HCT116 (cell line): ENCODE data around the gene GTF3C5. TPM values are rescaled to one million over a fixed set of nuclear protein-coding genes. Genes with fewer than 3 reads are reported as not detected.

Source experiments
- ATAC-seq: fragments of 200-7000 bp; cut with Tn5 transposase; 2 replicates; pipeline ENCODE4 v1.9.1; 2020; ENCODE audit warnings: mild to moderate bottlenecking, moderate library complexity
- BruUV-seq: library from RNA; stranded (reverse); fragments of 400-500 nt; replicated peaks from 2 replicates; lab custom pipeline; 2021; lab: Mats Ljungman, UMichigan
- CTCF ChIA-PET: fragments of 300-600 bp; sonication (Branson Sonifier 250); formaldehyde crosslinking; loops from one replicate; lab custom pipeline; 2021; ENCODE audit warnings: antibody characterized with exemption; lab: Charles Lee
- POLR2A ChIA-PET: fragments of 300-600, 350-600 bp; sonication (Branson Sonifier 250); formaldehyde crosslinking; loops from one replicate; lab custom pipeline; 2021; ENCODE audit warnings: antibody characterized with exemption; lab: Charles Lee
- RAD21 ChIA-PET, 2 experiments: fragments of 300-600 bp; sonication (Branson Sonifier 250); formaldehyde crosslinking; loops; one replicate each; lab custom pipeline; 2023; ENCODE audit warnings: low total read pairs in 2 of 2; ENCODE audit not compliant: uncharacterized antibody in 2 of 2, unreplicated experiment in 2 of 2, low non-redundant PET in 1 of 2; lab: Charles Lee
- DNase-seq: peaks from one replicate; pipeline ENCODE4 v3.0.0-alpha.2; 2010; ENCODE audit warnings: low read depth, low spot score
- H2AFZ ChIP-seq: fragments of 200-600 bp; shearing (Covaris generic), sonication (generic); 2 replicates; pipeline ENCODE4 v1.6.1; 2017; ENCODE audit warnings: low read depth, mixed run types, mixed read lengths, antibody characterized with exemption, low read length; ENCODE audit not compliant: poor library complexity, severe bottlenecking
- H3K27ac ChIP-seq: 2 replicates; pipeline ENCODE4 v1.5.1; 2012; ENCODE audit warnings: low read depth, low read length
- H3K27me3 ChIP-seq: fragments of 200-600 bp; sonication (generic); 2 replicates; pipeline ENCODE4 v1.6.1; 2016; ENCODE audit warnings: mixed run types, low read length, mixed read lengths; ENCODE audit not compliant: insufficient read depth
- H3K36me3 ChIP-seq, 2 experiments: fragments of 200-500 bp in 1 of 2; fragments of 200-600 bp in 1 of 2; sonication (Bioruptor generic) in 1 of 2; sonication (generic) in 1 of 2; 2 replicates each; pipeline versions ENCODE4 v1.5.1 to v1.6.1; 2014 to 2016; ENCODE audit warnings: low read length in 2 of 2, inconsistent platforms in 1 of 2, mixed read lengths in 1 of 2, mixed run types in 1 of 2; ENCODE audit not compliant: insufficient read depth in 2 of 2, control insufficient read depth in 1 of 2
- H3K4me1 ChIP-seq, 2 experiments: fragments of 200-600 bp in 1 of 2; sonication (generic) in 1 of 2; 2 replicates each; pipeline versions ENCODE4 v1.5.1 to v1.6.1; 2012 to 2017; ENCODE audit warnings: low read length in 2 of 2, inconsistent platforms in 1 of 2, mild to moderate bottlenecking in 1 of 2, mixed read lengths in 1 of 2, mixed run types in 1 of 2, moderate library complexity in 1 of 2; ENCODE audit not compliant: insufficient read depth in 2 of 2, control insufficient read depth in 1 of 2
- H3K4me2 ChIP-seq: fragments of 200-600 bp; sonication (generic); 2 replicates; pipeline ENCODE4 v1.6.1; 2017; ENCODE audit warnings: mixed run types, low read length, mixed read lengths
- H3K4me3 ChIP-seq, 2 experiments: fragments of 200-600 bp in 1 of 2; sonication (generic) in 1 of 2; replicated peaks in 1 of 2; 2 replicates each; pipeline ENCODE4 v1.5.1; 2011 to 2016; ENCODE audit warnings: low read length in 2 of 2, control low read depth in 1 of 2, low read depth in 1 of 2, mild to moderate bottlenecking in 1 of 2, mixed read lengths in 1 of 2, mixed run types in 1 of 2
- H3K79me2 ChIP-seq: fragments of 200-600 bp; sonication (generic); 2 replicates; pipeline ENCODE4 v1.6.1; 2017; ENCODE audit warnings: mild to moderate bottlenecking, mixed run types, low read length, moderate library complexity, mixed read lengths; ENCODE audit not compliant: insufficient read depth
- H3K9ac ChIP-seq: fragments of 200-600 bp; sonication (generic); 2 replicates; pipeline ENCODE4 v1.6.1; 2016; ENCODE audit warnings: low read length, mixed read lengths
- H3K9me2 ChIP-seq: fragments of 200-600 bp; sonication (generic), shearing (Covaris generic); 2 replicates; pipeline ENCODE4 v1.6.1; 2017; ENCODE audit warnings: mixed run types, mild to moderate bottlenecking, moderate library complexity; ENCODE audit not compliant: insufficient read depth
- H3K9me3 ChIP-seq, 2 experiments: fragments of 200-500 bp in 1 of 2; fragments of 200-600 bp in 1 of 2; sonication (Bioruptor generic) in 1 of 2; sonication (generic) in 1 of 2; 2 replicates each; pipeline ENCODE4 v1.6.1; 2014 to 2017; ENCODE audit warnings: low read length in 2 of 2, mixed read lengths in 2 of 2, inconsistent platforms in 1 of 2, low read depth in 1 of 2, mild to moderate bottlenecking in 1 of 2, mixed run types in 1 of 2, moderate library complexity in 1 of 2; ENCODE audit not compliant: control insufficient read depth in 1 of 2, insufficient read depth in 1 of 2
- H4K20me1 ChIP-seq: fragments of 200-600 bp; sonication (generic), shearing (Covaris generic); 2 replicates; pipeline ENCODE4 v1.6.1; 2017; ENCODE audit warnings: mixed run types, mild to moderate bottlenecking, moderate library complexity; ENCODE audit not compliant: insufficient read depth
- EGR1 ChIP-seq: IDR thresholded peaks from 2 replicates; pipeline ENCODE4 v1.6.1; 2012; ENCODE audit warnings: low read depth
- EZH2phosphoT487 ChIP-seq: fragments of 200-600 bp; IDR thresholded peaks from 2 replicates; pipeline ENCODE4 v1.6.1; 2018; ENCODE audit warnings: antibody characterized with exemption, borderline replicate concordance
- FOSL1 ChIP-seq: IDR thresholded peaks from 2 replicates; pipeline ENCODE4 v1.6.1; 2012; ENCODE audit warnings: low read depth
- JUND ChIP-seq: IDR thresholded peaks from 2 replicates; pipeline ENCODE4 v1.6.1; 2012
- SIN3A ChIP-seq: IDR thresholded peaks from 2 replicates; pipeline ENCODE4 v1.6.1; 2012; ENCODE audit warnings: low read depth
- SRF ChIP-seq: IDR thresholded peaks from 2 replicates; pipeline ENCODE4 v1.6.1; 2012; ENCODE audit warnings: low read depth
- TCF7L2 ChIP-seq: IDR thresholded peaks from 2 replicates; pipeline ENCODE4 v1.7.0; 2011; ENCODE audit warnings: borderline replicate concordance, inconsistent platforms; ENCODE audit not compliant: insufficient read depth, insufficient read length; ENCODE audit errors: extremely low read depth
- intact Hi-C: fragments of 100-400 bp; cut with micrococcal nuclease; formaldehyde crosslinking; loops from 2 replicates; pipeline ENCODE4 v1.10.0; 2022
- total RNA-seq: library from RNA; stranded (reverse); gene quantifications from one replicate; pipeline ENCODE4 v1.2.1, GENCODE V29; 2021; ENCODE audit not compliant: unreplicated experiment
- TF ChIP-seq, protein P1 (sequence below): IDR thresholded peaks from 2 replicates; pipeline ENCODE4 v1.6.1; 2012
- TF ChIP-seq, protein P2 (sequence below): IDR thresholded peaks from 2 replicates; pipeline ENCODE4 v1.6.1; 2012; ENCODE audit warnings: low read depth

GTF3C5 gene
- total RNA-seq, 1 experiment from 2014 or later: 95.1 TPM

DNA sequence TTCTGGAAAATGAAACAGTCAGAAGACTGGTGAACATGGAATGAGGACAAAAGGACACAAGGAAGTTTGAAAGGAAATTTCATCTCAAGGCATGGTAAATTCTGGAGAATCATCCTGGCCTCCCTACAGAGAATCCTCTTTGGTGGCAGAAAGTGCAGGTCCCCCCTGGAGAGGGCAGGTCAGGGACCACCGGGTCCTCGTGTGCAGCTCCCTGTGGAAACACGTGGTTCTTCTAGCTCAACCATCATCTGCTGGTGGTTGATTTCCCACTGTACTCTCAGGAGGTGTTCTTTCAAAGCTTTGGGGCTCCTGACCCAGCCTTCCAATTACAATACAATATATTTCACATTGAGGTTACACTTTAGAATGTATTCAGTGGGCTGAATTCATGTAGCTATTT is 2.6 kb upstream of the GTF3C5 start:
- Histone ChIP-seq H3K9me3 (no peaks in the 10 kb centered on the region), H3K79me2 (peaks cover 28% of the 10 kb centered on the region), H3K4me2 (no peak overlapping the region), H3K4me3 (no peak overlapping the region), H3K27me3 (no peaks in the 10 kb centered on the region), H3K9ac (no peak overlapping the region), H2AFZ (no peak overlapping the region), H3K36me3 (peaks cover 3 to 7% of the 10 kb centered on the region in 2 experiments; a peak in 1 of 4 replicates), H3K27ac (no peak overlapping the region), H3K4me1 (peaks cover 3 to 17% of the 10 kb centered on the region in 2 experiments; a peak in 3 of 4 replicates), H3K9me2 (no peaks in the 10 kb centered on the region), H4K20me1 (no peaks in the 10 kb centered on the region)
- POLR2A ChIA-PET: no interaction called here
- DNase-seq: no peak
- no peak for TF ChIP-seq EZH2phosphoT487
- TF ChIP-seq, protein P1, sequence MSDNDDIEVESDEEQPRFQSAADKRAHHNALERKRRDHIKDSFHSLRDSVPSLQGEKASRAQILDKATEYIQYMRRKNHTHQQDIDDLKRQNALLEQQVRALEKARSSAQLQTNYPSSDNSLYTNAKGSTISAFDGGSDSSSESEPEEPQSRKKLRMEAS: no peak
- TF ChIP-seq FOSL1: no peak
- TF ChIP-seq TCF7L2: no peak
- intact Hi-C loops: no loop called here
- TSS peak; percentile 28 for BruUV-seq
- no peak for ATAC-seq
- RAD21 ChIA-PET: no interaction called here
- CTCF ChIA-PET: no interaction called here

DNA sequence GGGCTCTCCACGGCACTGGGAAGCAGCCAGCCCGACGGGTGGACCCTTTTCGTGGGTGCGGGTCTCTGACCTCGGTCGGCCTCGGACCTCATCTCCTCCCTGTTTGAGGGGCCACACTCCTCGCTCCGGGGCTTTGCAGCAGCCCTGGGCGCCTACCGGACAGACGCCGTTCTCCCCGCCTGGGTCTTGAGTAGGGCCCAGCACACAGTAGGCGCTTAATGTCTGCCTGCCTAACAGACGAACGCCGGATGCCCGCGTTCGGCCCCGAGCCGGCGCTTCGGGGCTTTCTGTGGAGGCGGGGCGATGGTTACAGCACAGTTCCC is 842 bp upstream of the GTF3C5 start:
- no peaks in the 10 kb centered on the region for H3K9me3 ChIP-seq
- peak; percentile 19 for ATAC-seq
- peak overlapping the region; percentile 82 for H3K27ac ChIP-seq
- TF ChIP-seq SRF: no peak
- peak; percentile 31; the same call in 1 of the 2 replicates for TF ChIP-seq SIN3A
- TF ChIP-seq, protein P2, sequence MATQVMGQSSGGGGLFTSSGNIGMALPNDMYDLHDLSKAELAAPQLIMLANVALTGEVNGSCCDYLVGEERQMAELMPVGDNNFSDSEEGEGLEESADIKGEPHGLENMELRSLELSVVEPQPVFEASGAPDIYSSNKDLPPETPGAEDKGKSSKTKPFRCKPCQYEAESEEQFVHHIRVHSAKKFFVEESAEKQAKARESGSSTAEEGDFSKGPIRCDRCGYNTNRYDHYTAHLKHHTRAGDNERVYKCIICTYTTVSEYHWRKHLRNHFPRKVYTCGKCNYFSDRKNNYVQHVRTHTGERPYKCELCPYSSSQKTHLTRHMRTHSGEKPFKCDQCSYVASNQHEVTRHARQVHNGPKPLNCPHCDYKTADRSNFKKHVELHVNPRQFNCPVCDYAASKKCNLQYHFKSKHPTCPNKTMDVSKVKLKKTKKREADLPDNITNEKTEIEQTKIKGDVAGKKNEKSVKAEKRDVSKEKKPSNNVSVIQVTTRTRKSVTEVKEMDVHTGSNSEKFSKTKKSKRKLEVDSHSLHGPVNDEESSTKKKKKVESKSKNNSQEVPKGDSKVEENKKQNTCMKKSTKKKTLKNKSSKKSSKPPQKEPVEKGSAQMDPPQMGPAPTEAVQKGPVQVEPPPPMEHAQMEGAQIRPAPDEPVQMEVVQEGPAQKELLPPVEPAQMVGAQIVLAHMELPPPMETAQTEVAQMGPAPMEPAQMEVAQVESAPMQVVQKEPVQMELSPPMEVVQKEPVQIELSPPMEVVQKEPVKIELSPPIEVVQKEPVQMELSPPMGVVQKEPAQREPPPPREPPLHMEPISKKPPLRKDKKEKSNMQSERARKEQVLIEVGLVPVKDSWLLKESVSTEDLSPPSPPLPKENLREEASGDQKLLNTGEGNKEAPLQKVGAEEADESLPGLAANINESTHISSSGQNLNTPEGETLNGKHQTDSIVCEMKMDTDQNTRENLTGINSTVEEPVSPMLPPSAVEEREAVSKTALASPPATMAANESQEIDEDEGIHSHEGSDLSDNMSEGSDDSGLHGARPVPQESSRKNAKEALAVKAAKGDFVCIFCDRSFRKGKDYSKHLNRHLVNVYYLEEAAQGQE: no peak
- TF ChIP-seq JUND: no peak
- TF ChIP-seq EGR1: no peak
- TSS peak; percentile 95 for BruUV-seq
- CTCF ChIA-PET: interaction anchor here (0.8 to 1.8 kb wide), 5 partner anchors 8 to 209 kb away, joined by 3 to 47 read pairs (median 6); no protein-coding TSS in a partner anchor
- RAD21 ChIA-PET: no interaction called here
- no peaks in the 10 kb centered on the region for H3K9me2 ChIP-seq
- H3K79me2 ChIP-seq: peaks cover 46% of the 10 kb centered on the region
- H3K4me2 ChIP-seq: peak overlapping the region; percentile 84
- H4K20me1 ChIP-seq: no peaks in the 10 kb centered on the region
- peaks cover 3 to 17% of the 10 kb centered on the region in 2 experiments; a peak in 3 of 4 replicates for H3K4me1 ChIP-seq
- DNase-seq: no peak
- peak overlapping the region; percentile 79 for H3K9ac ChIP-seq
- H3K36me3 ChIP-seq: peaks cover 4 to 12% of the 10 kb centered on the region in 2 experiments; a peak in 1 of 4 replicates
- POLR2A ChIA-PET: interaction anchor here (0.6 to 1.7 kb wide), 10 partner anchors 8 to 114 kb away, joined by 3 to 19 read pairs (median 3); partner anchors contain the start of gene TSC1
- intact Hi-C loops: no loop called here
- H3K4me3 ChIP-seq: peak overlapping the region; percentile 78 to 98
- no peaks in the 10 kb centered on the region for H3K27me3 ChIP-seq
- no peak overlapping the region for H2AFZ ChIP-seq
